Liver (tissue), 9 donors: ENCODE data around the gene CNTNAP1. TPM values are rescaled to one million over a fixed set of nuclear protein-coding genes. Genes with fewer than 3 reads are reported as not detected.

Experiments
- DNase-seq: peaks from one replicate; pipeline ENCODE4 v3.0.0-alpha.2; 2017; ENCODE audit warnings: low spot score
- H3K27ac ChIP-seq, 2 donors: one replicate each; pipeline ENCODE4 v1.7.0; 2013; ENCODE audit warnings: inconsistent platforms in 2 of 2, low read length in 2 of 2, control low read depth in 1 of 2, low read depth in 1 of 2, mild to moderate bottlenecking in 1 of 2
- H3K27me3 ChIP-seq, 4 donors: one replicate each; pipeline versions ENCODE4 v1.6.1 to v1.7.0; 2013; ENCODE audit warnings: low read length in 3 of 4, inconsistent platforms in 1 of 4, mild to moderate bottlenecking in 1 of 4, moderate library complexity in 1 of 4; ENCODE audit not compliant: control insufficient read depth in 4 of 4, insufficient read depth in 4 of 4
- H3K36me3 ChIP-seq, 4 donors: one replicate each; pipeline versions ENCODE4 v1.6.1 to v1.7.0; 2013; ENCODE audit warnings: low read length in 3 of 4, mild to moderate bottlenecking in 3 of 4, low read depth in 1 of 4, moderate library complexity in 1 of 4; ENCODE audit not compliant: control insufficient read depth in 4 of 4, insufficient read depth in 3 of 4
- H3K4me1 ChIP-seq, 4 donors: one replicate each; pipeline versions ENCODE4 v1.6.1 to v1.7.0; 2013; ENCODE audit warnings: low read length in 3 of 4, mild to moderate bottlenecking in 3 of 4, moderate library complexity in 1 of 4; ENCODE audit not compliant: control insufficient read depth in 4 of 4, insufficient read depth in 4 of 4
- H3K4me3 ChIP-seq, 3 donors: one replicate each; pipeline versions ENCODE4 v1.6.1 to v1.7.0; 2013; ENCODE audit warnings: low read length in 3 of 3, control low read depth in 1 of 3, low read depth in 1 of 3, mild to moderate bottlenecking in 1 of 3
- H3K9ac ChIP-seq, 2 donors: one replicate each; pipeline ENCODE4 v1.7.0; 2013; ENCODE audit warnings: low read length in 2 of 2, mild to moderate bottlenecking in 2 of 2, moderate library complexity in 2 of 2, control low read depth in 1 of 2, low read depth in 1 of 2
- H3K9me3 ChIP-seq, 4 donors: one replicate each; pipeline versions ENCODE4 v1.6.1 to v1.7.0; 2013; ENCODE audit warnings: low read length in 3 of 4; ENCODE audit not compliant: control insufficient read depth in 4 of 4
- EGR1 ChIP-seq, 2 donors: IDR thresholded peaks; 2 replicates each; pipeline ENCODE4 v1.6.1; 2016 to 2018; ENCODE audit warnings: antibody characterized with exemption in 2 of 2, low read depth in 2 of 2
- FOXA1 ChIP-seq: IDR thresholded peaks from 2 replicates; pipeline ENCODE4 v1.6.1; 2016; ENCODE audit warnings: antibody characterized with exemption
- FOXA2 ChIP-seq: IDR thresholded peaks from 2 replicates; pipeline ENCODE4 v1.6.1; 2016; ENCODE audit warnings: antibody characterized with exemption
- GABPA ChIP-seq, 2 donors: IDR thresholded peaks in 1 of 2; conservative IDR thresholded peaks in 1 of 2; 2 replicates each; pipeline ENCODE4 v1.6.1; 2016; ENCODE audit warnings: antibody characterized with exemption in 2 of 2, mild to moderate bottlenecking in 1 of 2, moderate library complexity in 1 of 2
- HNF4A ChIP-seq, 2 donors: conservative IDR thresholded peaks; 2 replicates each; pipeline ENCODE4 v1.6.1; 2016; ENCODE audit warnings: antibody characterized with exemption in 2 of 2, mild to moderate bottlenecking in 2 of 2
- HNF4G ChIP-seq: IDR thresholded peaks from 2 replicates; pipeline ENCODE4 v1.6.1; 2016; ENCODE audit warnings: antibody characterized with exemption
- JUND ChIP-seq, 2 donors: IDR thresholded peaks; 2 replicates each; pipeline ENCODE4 v1.6.1; 2016; ENCODE audit warnings: antibody characterized with exemption in 2 of 2
- NR2F2 ChIP-seq: IDR thresholded peaks from 2 replicates; pipeline ENCODE4 v1.6.1; 2016; ENCODE audit warnings: antibody characterized with exemption
- RAD21 ChIP-seq, 2 donors: IDR thresholded peaks; 2 replicates each; pipeline ENCODE4 v1.6.1; 2016; ENCODE audit warnings: antibody characterized with exemption in 2 of 2, mild to moderate bottlenecking in 2 of 2
- RXRA ChIP-seq, 2 donors: IDR thresholded peaks; 2 replicates each; pipeline ENCODE4 v1.6.1; 2017 to 2018; ENCODE audit warnings: antibody characterized with exemption in 2 of 2, mild to moderate bottlenecking in 1 of 2
- SP1 ChIP-seq: IDR thresholded peaks from 2 replicates; pipeline ENCODE4 v1.6.1; 2018; ENCODE audit warnings: antibody characterized with exemption, mild to moderate bottlenecking
- TAF1 ChIP-seq: conservative IDR thresholded peaks from 2 replicates; pipeline ENCODE4 v1.6.1; 2016; ENCODE audit warnings: antibody characterized with exemption, mild to moderate bottlenecking
- YY1 ChIP-seq: IDR thresholded peaks from 2 replicates; pipeline ENCODE4 v1.6.1; 2016; ENCODE audit warnings: antibody characterized with exemption, mild to moderate bottlenecking
- WGBS: extraction: QIAGEN DNeasy Blood & Tissue Kit; methylation state at CpG from one replicate; pipeline ENCODE4 v1.1.7; 2013; 5-methylcytosine and 5-hydroxymethylcytosine counted together
- polyA plus RNA-seq, 2 donors: library from polyadenylated mRNA; stranded (reverse) in 1 of 2; unstranded in 1 of 2; fragments of 200-250 nt in 1 of 2; fragments of >200 nt in 1 of 2; fragmentation: Nextera tagmentation in 1 of 2; extraction: Ambion mirVana in 1 of 2; gene quantifications; one replicate each; pipeline versions ENCODE4 v1.2.1 to v1.2.3, GENCODE V29; 2013 to 2015
- total RNA-seq, 2 donors: library from RNA; depleted of rRNA; stranded (reverse); fragments of >200 nt; gene quantifications; one replicate each; pipeline ENCODE4 v1.2.3, GENCODE V29; 2014
- TF ChIP-seq, protein P1 (sequence below): IDR thresholded peaks from 2 replicates; pipeline ENCODE4 v1.6.1; 2016; ENCODE audit warnings: antibody characterized with exemption
- TF ChIP-seq, protein P2 (sequence below): IDR thresholded peaks from 2 replicates; pipeline ENCODE4 v1.6.1; 2016; ENCODE audit warnings: antibody characterized with exemption
- TF ChIP-seq, protein P3 (sequence below): IDR thresholded peaks from 2 replicates; pipeline ENCODE4 v1.6.1; 2016; ENCODE audit warnings: antibody characterized with exemption
- TF ChIP-seq, protein P4 (sequence below): IDR thresholded peaks from 2 replicates; pipeline ENCODE4 v1.6.1; 2016; ENCODE audit warnings: antibody characterized with exemption, mild to moderate bottlenecking
- TF ChIP-seq, protein P5 (sequence below): fragments of 150-350 bp; IDR thresholded peaks from 2 replicates; pipeline ENCODE4 v1.5.1; 2017; ENCODE audit warnings: improper control_type of control experiment, low read depth, low read length; ENCODE audit not compliant: missing input control
- donor health status: healthy.
- donor health status: healthy.
- donor health status: healthy.
- donor health status: healthy.
- donor health status: healthy.

The CNTNAP1 gene
- total and polyA plus RNA-seq, 4 donors: 0.08 to 0.75 (median 0.60) TPM

DNA sequence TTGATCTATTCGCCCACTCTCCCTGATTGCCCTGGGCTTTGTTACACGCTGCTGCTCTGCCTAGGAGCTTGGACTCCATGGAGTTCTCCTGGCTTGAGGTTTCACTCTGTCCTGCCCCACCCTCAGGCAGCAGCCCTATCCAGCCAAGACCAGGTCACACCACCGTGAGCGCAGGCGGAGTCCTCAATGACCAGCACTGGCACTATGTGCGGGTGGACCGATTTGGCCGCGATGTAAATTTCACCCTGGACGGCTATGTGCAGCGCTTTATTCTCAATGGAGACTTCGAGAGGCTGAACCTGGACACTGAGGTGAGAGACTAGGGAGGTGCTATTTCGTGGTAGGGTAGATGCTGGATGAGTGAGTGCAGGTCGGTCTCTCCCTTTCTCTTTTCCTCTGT, 3.5 kb downstream of the CNTNAP1 start:
- H3K9me3 ChIP-seq: no peaks in the 10 kb centered on the region
- H3K4me3 ChIP-seq: no peak overlapping the region
- H3K36me3 ChIP-seq: no peaks in the 10 kb centered on the region
- H3K27me3 ChIP-seq: peaks cover 0 to 11% (median 0%) of the 10 kb centered on the region in 4 donors
- no peak overlapping the region for H3K9ac ChIP-seq
- no peak overlapping the region for H3K27ac ChIP-seq
- WGBS: 47% methylated on average over 14 of the region's 14 CpGs
- peaks cover 8 to 24% (median 14%) of the 10 kb centered on the region in 4 donors for H3K4me1 ChIP-seq
- no peak for DNase-seq
- TF ChIP-seq EGR1 (IDR thresholded peaks at IDR 0.05; ENCODE audit: low read depth in 2 of 2): no peak
- TF ChIP-seq, protein P1, sequence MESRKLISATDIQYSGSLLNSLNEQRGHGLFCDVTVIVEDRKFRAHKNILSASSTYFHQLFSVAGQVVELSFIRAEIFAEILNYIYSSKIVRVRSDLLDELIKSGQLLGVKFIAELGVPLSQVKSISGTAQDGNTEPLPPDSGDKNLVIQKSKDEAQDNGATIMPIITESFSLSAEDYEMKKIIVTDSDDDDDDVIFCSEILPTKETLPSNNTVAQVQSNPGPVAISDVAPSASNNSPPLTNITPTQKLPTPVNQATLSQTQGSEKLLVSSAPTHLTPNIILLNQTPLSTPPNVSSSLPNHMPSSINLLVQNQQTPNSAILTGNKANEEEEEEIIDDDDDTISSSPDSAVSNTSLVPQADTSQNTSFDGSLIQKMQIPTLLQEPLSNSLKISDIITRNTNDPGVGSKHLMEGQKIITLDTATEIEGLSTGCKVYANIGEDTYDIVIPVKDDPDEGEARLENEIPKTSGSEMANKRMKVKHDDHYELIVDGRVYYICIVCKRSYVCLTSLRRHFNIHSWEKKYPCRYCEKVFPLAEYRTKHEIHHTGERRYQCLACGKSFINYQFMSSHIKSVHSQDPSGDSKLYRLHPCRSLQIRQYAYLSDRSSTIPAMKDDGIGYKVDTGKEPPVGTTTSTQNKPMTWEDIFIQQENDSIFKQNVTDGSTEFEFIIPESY: no peak
- no peak for TF ChIP-seq SP1
- TF ChIP-seq, protein P2, sequence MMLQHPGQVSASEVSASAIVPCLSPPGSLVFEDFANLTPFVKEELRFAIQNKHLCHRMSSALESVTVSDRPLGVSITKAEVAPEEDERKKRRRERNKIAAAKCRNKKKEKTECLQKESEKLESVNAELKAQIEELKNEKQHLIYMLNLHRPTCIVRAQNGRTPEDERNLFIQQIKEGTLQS: no peak
- no peak for TF ChIP-seq FOXA1
- no peak for TF ChIP-seq YY1
- TF ChIP-seq, protein P3, sequence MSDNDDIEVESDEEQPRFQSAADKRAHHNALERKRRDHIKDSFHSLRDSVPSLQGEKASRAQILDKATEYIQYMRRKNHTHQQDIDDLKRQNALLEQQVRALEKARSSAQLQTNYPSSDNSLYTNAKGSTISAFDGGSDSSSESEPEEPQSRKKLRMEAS: no peak
- TF ChIP-seq, protein P4, sequence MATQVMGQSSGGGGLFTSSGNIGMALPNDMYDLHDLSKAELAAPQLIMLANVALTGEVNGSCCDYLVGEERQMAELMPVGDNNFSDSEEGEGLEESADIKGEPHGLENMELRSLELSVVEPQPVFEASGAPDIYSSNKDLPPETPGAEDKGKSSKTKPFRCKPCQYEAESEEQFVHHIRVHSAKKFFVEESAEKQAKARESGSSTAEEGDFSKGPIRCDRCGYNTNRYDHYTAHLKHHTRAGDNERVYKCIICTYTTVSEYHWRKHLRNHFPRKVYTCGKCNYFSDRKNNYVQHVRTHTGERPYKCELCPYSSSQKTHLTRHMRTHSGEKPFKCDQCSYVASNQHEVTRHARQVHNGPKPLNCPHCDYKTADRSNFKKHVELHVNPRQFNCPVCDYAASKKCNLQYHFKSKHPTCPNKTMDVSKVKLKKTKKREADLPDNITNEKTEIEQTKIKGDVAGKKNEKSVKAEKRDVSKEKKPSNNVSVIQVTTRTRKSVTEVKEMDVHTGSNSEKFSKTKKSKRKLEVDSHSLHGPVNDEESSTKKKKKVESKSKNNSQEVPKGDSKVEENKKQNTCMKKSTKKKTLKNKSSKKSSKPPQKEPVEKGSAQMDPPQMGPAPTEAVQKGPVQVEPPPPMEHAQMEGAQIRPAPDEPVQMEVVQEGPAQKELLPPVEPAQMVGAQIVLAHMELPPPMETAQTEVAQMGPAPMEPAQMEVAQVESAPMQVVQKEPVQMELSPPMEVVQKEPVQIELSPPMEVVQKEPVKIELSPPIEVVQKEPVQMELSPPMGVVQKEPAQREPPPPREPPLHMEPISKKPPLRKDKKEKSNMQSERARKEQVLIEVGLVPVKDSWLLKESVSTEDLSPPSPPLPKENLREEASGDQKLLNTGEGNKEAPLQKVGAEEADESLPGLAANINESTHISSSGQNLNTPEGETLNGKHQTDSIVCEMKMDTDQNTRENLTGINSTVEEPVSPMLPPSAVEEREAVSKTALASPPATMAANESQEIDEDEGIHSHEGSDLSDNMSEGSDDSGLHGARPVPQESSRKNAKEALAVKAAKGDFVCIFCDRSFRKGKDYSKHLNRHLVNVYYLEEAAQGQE: no peak
- TF ChIP-seq, protein P5, sequence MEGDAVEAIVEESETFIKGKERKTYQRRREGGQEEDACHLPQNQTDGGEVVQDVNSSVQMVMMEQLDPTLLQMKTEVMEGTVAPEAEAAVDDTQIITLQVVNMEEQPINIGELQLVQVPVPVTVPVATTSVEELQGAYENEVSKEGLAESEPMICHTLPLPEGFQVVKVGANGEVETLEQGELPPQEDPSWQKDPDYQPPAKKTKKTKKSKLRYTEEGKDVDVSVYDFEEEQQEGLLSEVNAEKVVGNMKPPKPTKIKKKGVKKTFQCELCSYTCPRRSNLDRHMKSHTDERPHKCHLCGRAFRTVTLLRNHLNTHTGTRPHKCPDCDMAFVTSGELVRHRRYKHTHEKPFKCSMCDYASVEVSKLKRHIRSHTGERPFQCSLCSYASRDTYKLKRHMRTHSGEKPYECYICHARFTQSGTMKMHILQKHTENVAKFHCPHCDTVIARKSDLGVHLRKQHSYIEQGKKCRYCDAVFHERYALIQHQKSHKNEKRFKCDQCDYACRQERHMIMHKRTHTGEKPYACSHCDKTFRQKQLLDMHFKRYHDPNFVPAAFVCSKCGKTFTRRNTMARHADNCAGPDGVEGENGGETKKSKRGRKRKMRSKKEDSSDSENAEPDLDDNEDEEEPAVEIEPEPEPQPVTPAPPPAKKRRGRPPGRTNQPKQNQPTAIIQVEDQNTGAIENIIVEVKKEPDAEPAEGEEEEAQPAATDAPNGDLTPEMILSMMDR: no peak
- TF ChIP-seq JUND (IDR thresholded peaks at IDR 0.05): no peak
- TF ChIP-seq TAF1: no peak
- no peak for TF ChIP-seq RXRA (IDR thresholded peaks at IDR 0.05)
- no peak for TF ChIP-seq GABPA (IDR thresholded peaks at IDR 0.05 in 1 of 2, conservative IDR thresholded peaks at IDR 0.05 in 1 of 2)
- no peak for TF ChIP-seq RAD21 (IDR thresholded peaks at IDR 0.05)

DNA sequence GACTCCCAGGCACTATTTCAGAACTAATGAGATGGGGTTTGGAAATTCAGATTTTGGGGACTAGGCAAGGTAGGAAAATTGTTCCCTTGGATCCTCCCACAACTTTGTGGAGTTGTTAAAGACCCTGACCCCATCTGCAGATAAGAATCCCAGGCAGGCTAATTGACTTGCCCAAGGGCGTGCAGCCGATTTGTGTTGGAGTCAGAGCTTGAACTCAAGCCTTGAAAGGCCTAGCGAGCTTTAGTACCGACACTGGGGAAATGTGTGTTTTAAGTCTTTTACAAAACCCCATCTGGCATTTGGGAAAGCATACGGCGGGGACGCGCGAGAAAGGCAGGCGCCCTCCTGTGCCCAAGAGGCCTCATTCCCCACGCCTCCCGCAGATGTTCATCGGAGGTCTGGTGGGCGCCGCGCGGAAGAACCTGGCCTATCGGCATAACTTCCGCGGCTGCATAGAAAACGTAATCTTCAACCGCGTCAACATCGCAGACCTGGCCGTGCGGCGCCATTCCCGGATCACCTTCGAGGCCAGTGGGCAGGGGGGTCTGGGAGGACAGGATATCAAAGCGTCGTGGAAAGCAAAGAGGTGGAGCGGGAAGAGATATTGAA, 4.3 kb downstream of the CNTNAP1 start:
- peaks cover 0 to 11% (median 0%) of the 10 kb centered on the region in 4 donors for H3K27me3 ChIP-seq
- no peaks in the 10 kb centered on the region for H3K9me3 ChIP-seq
- peaks cover 8 to 24% (median 14%) of the 10 kb centered on the region in 4 donors for H3K4me1 ChIP-seq
- TF ChIP-seq FOXA2 (no peak), YY1 (no peak), RXRA (IDR thresholded peaks at IDR 0.05) (no peak), HNF4A (conservative IDR thresholded peaks at IDR 0.05) (no peak), HNF4G (no peak), NR2F2 (no peak), TAF1 (no peak), JUND (IDR thresholded peaks at IDR 0.05) (no peak), GABPA (IDR thresholded peaks at IDR 0.05 in 1 of 2, conservative IDR thresholded peaks at IDR 0.05 in 1 of 2) (no peak), SP1 (no peak)
- TF ChIP-seq, protein P3: no peak
- TF ChIP-seq, protein P5: no peak
- TF ChIP-seq, protein P1: no peak
- no peaks in the 10 kb centered on the region for H3K36me3 ChIP-seq
- no peak overlapping the region for H3K27ac ChIP-seq
- no peak overlapping the region for H3K4me3 ChIP-seq
- no peak overlapping the region for H3K9ac ChIP-seq
- WGBS: 50% methylated on average over 32 of the region's 32 CpGs
- no peak for DNase-seq
